Iris pigment epithelial cell (primary cell): ENCODE results near the gene GCK.
"Not testable (repeated sequence)": the region's sequence is repeated elsewhere in the genome, so short reads cannot be mapped to it uniquely, and the experiment has no call there.

ENCODE experiments used
- DNase-seq: peaks from one replicate; pipeline ENCODE4 v3.0.0-alpha.2; 2011; ENCODE audit warnings: low read depth

The GCK gene

GRCh38 chr7:44141221-44141850 lies 47.9 kb downstream of the GCK start, which contains the start of gene MYL7:
TSS of gene MYL7 (minus strand) at chr7:44141332. CDS start at chr7:44141305, 27 bp downstream.
- no peak for DNase-seq

DNA sequence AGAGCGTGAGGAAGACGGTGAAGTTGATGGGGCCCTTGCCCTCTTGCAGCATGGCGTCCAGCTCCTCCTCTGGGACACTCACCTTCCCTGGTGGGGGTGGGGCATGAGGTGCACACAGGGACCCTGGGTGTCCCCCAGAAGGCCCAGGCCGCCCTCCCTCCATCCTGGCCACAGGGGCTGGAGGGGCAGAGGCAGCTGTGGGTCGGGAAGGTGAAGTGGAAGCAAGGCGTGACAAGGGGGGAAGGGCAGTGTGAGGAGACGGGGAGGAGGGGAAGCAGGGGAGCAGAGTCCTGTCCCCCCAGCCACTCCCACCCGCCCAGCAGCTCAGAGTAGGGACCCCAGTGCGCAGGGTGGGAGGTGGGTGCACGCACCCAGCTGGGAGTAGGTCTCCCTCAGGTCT lies 48.9 kb downstream of the GCK start:
- DNase-seq: no peak

GRCh38 chr7:44139311-44140010 lies 49.8 kb downstream of the GCK start:
- DNase-seq: no peak

- no peak for DNase-seq
Measured at GRCh38 chr7:44138698-44139097, 50.5 kb downstream of the GCK start.

GRCh38 chr7:44136731-44137130 lies 52.5 kb downstream of the GCK start:
- DNase-seq: no peak

- DNase-seq: no peak
Measured at GRCh38 chr7:44134943-44135628, 54.2 kb downstream of the GCK start.

DNA sequence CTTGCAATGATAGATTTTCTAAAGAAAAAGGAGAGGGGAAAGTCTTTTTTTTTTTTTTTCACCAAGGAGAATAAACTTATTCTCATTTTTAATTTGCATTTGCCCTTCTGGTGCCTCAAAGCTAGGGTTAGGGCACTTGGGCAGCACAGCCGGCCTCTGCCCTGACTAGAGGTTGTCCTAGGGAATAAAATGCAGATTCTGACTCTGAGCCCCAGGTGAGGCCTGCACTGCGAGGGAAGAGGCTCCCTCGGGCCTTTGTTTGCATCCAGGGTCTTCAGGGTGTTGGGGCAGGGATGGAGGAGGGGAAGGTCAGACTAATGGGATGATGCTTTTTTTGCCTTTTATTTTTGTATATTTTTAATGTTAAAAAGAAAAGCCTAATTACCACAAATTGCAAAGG lies 55.9 kb downstream of the GCK start:
- no peak for DNase-seq

DNA sequence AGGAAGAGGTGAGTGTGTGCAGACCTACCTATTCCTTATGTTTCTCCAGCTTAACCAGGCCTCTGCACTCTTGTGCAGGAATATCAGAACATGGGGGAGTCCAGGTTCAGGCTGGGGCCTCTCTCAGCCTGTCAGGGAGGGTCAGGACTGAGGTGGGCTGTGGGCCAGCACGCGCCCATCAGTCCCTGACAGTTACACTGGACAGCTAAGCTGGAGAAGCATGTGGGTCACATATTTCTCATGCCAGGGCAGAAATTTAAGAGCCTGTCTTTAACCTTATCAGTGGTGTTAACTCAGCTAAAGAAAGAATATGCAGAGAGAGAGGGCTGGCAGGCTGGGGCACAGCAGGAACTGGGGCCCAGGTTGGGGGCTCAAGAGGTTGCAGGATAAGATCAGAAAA lies 57.2 kb downstream of the GCK start:
- peak; percentile 22 for DNase-seq

DNA sequence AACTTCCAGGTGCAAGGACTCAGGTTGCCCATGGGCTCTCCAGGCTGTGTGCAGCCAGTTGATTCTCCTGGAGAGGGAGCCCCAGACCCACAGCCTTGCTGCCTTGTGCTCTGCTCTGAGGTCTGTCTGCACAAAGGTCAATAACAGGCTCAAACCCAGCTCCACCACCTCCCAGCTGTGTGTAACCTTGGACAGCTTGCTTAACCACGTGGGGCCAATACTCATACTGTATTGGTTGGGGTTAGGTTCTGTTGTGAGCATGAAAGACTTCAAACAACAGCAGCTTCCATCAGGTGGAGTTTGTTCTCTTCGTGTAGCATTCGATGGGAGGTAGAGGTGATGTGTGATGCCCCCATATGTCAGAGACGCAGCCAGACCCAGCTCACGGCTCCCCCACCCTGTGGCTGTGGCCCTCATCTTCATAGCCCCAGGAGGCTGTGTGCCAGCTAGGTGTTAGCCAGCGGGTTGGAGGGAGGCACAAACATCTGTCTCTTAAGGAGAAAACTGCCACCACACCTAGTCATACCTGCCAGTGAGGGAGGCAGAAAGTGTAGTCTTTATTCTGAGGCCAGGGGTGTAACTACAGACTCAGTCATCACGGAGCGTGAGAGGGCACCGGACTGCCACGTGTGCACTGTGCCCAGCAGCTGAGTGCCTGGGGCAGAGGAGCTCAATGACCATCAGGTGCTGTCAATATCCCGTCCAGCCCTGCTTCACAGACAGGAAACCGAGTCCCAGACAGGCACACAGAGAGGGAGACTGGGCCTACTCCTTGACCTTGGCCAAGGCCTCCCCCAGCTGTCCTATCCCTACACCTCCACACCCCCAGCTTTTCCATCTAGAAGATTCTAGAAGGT lies 57.8 kb downstream of the GCK start:
- DNase-seq: peak; percentile 8

DNA sequence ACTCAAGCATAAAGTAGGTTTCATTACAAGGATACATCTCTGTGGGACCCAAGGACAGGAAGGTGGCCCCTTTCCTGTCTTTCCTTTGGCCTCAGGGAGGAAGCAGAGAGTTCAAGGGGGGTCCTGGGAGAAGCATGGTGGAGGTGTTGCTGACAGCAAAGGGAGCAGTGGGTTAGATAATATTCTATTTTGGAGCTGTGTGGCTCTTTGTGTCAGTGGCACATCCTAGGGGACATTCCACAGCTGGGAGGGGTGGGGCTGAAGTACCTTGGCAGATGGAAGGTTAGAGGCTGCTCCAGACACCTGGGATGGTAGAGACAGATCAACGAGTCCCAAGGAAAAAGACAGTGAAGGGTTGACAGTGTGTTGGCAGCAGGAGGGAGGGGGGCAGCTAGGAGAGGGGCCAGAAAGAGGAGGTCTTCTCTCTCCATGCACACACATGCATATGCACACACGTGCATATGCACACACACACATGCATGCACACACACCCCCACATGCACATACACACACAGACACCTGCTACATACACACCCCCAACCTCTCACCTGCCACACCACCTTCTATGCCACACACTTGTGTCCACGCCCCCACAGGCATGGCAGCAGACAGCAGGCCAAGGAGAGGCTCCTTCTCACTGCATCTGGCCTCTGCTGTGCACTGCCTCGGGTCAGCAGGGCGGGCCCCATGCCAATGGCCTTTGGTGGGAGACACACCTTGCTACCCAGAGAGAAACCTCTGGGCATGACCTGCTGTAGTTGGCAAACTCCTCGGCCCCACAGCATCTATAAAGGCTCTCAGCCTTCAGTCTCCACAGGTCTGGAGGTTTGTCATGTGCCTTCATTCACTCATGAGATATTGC lies 60.3 kb downstream of the GCK start:
- DNase-seq: no peak

- DNase-seq: no peak
Measured at GRCh38 chr7:44127161-44127560, 62.1 kb downstream of the GCK start.

DNA sequence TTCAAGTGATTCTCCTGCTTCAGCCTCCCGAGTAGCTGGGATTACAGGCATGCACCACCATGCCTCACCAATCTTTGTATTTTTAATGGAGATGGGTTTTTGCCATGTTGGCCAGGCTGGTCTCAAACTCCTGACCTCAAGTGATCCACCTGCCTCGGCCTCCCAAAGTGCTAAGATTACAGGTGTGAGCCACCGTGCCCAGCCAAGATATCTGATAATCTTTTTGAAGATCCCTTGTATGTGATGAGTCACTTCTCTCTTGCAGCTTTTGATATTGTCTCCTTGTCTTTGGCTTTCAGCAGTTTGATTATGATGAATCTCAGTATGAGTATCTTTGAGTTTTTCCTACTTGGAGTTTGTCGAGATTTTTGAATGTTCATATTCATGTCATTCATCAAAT lies 62.7 kb downstream of the GCK start:
- not testable (repeated sequence) for DNase-seq

DNA sequence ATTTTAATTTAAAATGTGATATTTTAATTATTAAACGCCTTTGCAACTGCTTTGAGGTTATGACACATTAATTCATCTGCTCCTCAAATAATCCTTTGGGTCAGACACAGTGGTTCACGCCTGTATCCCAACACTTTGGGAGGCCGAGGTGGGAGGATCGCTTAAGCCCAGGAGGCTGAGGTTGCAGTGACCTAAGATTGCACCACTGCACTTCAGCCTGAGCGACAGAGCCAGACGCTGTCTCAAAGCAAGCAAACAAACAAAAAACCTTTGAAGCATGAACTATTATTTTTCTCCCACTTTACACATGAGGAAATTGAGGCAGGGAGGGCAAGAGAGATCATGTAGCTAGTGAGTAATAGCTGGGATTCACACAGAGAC lies 64.4 kb downstream of the GCK start:
- DNase-seq: no peak

- DNase-seq: peak; percentile 97
Measured at GRCh38 chr7:44123190-44124003, 65.8 kb downstream of the GCK start, which contains the start of gene POLD2. TSS of gene POLD2 (minus strand) at chr7:44123548. CDS start at chr7:44122053, 1,495 bp downstream.

GRCh38 chr7:44122529-44122928 lies 66.7 kb downstream of the GCK start:
- no peak for DNase-seq

GRCh38 chr7:44121761-44122420 lies 67.3 kb downstream of the GCK start:
- DNase-seq: no peak

GRCh38 chr7:44120395-44120794 lies 68.8 kb downstream of the GCK start:
- no peak for DNase-seq

DNA sequence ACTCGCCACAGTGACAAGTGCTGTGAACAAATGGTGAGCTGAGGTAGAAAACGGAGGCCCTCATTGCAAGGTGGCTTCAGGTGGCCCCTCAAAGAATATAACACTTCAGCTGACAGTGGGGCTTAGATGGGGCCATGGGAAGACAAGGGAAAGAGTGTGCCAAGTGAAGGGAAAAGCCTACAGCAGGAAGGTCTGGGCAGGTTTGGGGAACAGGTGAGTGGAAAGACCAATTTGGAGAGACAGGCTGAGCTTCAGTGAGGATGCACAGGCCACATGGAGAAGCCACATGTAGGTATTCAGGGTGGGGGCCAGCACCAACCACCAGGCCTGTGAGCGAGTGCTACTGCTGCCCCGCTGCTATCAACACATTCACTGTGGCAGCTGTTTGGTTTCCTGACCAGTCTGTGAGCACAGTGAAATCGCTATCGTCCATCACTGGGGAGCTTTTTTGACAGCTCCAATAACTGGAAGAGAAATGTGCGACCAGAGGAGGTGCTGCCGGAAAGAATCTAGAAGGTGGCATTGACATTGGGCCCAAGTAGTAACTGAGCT lies 69.3 kb downstream of the GCK start:
- no peak for DNase-seq

GRCh38 chr7:44117801-44118429 lies 71.3 kb downstream of the GCK start:
- no peak for DNase-seq
